C1 segment of cervical spinal cord (tissue), 14 donors: ENCODE measurements around the gene RCN1.

ENCODE experiments used
- DNase-seq, 14 donors: peaks; one replicate each; lab custom pipeline; 2025; lab: John Stamatoyannopoulos, UW

The RCN1 gene

DNA sequence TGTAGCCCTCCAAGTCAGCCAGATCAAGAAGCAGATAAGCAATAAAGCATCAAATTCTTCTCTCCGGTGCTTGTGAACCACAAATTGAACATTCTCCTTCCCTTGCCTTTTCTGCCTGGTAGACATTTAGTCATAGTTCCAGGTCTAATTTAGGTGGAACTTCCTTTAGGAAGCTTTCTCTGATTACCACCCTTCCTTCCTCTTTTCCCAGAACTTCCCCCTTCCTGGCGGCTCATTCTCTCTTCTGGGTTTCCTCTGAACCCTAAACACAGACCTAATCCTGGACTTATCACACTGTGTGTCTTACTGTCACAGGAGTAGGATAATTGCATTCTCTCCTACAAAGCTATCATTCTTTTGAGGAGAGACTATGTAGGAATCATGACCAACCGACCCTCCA, 61.9 kb downstream of the RCN1 start:
- DNase-seq, result no peak

DNA sequence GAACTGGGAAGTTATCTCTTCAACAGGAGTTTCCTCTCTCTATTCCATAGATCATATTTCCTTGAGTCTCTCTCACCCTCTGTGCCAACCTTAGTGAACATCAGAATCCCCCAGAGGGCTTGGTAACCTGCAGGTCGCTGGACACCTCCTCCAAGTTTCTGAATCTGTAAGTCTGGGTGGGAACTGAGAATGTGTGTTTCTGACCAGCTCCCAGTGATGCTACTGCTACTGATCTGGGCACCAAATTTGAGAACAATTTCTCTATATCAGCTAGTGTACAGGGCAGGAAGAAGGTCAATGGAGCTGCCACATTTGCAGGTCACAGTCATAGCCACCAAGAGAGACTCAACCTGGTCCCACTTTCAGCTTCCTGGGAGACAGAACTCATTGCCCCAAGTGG, 62.9 kb downstream of the RCN1 start:
- no peak for DNase-seq

DNA sequence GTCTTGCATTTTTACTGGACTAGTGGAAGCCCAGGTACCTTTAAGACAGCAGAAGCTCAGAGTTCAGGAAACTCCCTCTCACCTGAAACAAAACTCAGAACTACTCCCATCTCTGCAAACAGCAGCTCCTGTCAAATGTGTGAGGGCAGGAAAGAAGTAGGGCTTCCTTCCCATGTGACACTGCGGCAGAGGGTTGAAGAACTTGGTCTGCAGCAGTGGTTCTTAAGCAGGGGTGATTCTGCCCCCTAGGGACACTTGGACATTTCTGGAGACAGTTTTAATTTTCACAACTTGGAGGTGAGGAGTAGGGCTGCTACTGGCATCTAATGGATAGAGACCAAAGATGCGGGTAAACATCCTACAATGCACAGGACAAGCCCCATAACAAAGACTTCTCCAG, 63.4 kb downstream of the RCN1 start:
- no peak for DNase-seq
